ENCODE results near the gene SFXN2.
"Not testable (repeated sequence)": the region's sequence is repeated elsewhere in the genome, so short reads cannot be mapped to it uniquely, and the experiment has no call there.

SFXN2 gene

DNA sequence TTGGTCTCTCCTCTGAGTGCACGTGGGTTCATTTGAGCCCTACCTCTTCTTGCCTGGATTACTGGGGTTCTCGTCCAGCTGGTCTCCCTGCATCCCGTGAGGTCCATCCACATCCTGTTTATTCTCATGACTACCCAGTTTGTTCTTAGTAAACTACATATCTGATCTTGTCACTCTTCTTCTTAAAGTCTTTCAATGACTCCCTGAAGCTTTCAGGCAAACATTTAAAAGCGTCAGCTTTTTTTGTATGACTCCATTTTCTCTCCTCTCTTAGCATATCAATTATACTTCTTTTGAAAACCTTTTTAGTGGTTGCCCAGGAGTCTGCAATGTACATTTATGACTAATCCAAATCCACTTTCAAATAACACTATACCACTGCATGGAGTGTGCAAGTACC lies 7.5 kb downstream of the SFXN2 start:
- no peak for DNase-seq

DNA sequence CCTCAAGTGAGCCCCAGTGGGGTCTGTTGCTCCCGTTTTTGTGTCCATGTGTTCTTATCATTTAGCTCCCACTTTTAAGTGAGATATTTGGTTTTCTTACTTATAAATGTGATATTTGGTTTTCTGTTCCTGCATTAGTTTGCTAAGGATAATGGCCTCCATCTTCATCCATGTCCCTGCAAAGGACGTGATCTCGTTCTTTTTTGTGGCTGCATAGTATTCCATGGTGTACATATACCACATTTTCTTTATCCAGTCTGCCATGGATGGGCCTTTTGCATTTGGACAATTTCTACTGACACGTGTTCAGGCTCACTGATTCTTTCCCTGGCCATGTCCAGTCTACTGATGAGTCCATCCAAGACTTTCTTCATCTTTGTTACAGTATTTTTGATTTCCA lies 9.6 kb downstream of the SFXN2 start:
- no peak for DNase-seq

DNA sequence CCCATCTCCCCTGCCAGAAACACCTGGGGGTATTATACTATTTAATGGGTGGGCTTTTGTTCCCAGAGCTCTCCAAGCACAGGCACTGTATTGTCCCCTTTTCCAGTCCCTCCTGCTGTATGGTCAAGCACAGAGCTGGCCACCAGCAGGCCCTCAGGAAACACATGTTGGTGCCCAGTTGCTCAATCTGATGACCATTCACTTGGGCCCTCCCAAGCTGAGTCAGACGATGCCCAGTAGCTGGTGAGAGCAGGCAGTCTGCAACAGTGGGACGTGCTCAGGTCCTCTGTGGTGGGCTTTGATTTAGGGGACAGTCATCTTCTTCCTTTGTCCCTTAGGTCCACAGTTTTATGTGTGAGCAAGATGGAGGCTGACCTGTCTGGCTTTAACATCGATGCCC lies 11.8 kb downstream of the SFXN2 start:
- peak; percentile 73 to 80 (median 75) for DNase-seq

DNA sequence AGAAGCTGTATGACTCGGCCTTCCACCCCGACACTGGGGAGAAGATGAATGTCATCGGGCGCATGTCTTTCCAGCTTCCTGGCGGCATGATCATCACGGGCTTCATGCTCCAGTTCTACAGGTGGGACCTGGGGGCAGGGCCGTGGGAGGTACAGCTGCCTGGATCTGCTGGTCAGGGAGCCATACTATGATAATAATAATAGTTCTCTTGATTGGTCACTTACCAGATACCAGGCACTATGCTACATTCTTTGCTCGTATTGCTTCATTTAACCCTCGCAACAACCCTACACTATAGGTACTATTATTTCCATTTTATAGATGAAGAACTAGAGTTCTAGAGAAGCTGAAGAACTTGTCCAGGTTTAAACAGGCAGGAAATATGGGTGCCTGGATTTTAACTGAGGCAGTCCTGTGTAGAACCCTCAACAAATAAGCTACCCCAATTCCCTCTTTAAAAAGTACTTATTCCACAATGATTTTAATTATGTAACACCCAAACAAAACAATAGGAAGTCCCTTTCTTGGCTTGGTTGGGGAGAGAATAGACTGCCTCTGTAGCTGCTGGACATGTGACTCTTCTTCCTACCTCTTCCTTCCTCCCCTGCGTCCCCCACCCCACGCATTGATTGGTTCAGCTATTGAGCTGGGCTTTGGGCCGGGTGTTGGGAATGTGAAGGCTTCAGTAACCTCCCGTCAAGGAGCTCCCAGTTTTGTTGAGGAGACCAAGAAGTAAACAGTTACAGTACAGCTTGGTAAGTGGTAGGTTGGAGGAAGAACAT lies 12.8 kb downstream of the SFXN2 start:
- DNase-seq, result peak; percentile 46 to 64 (median 49)

DNA sequence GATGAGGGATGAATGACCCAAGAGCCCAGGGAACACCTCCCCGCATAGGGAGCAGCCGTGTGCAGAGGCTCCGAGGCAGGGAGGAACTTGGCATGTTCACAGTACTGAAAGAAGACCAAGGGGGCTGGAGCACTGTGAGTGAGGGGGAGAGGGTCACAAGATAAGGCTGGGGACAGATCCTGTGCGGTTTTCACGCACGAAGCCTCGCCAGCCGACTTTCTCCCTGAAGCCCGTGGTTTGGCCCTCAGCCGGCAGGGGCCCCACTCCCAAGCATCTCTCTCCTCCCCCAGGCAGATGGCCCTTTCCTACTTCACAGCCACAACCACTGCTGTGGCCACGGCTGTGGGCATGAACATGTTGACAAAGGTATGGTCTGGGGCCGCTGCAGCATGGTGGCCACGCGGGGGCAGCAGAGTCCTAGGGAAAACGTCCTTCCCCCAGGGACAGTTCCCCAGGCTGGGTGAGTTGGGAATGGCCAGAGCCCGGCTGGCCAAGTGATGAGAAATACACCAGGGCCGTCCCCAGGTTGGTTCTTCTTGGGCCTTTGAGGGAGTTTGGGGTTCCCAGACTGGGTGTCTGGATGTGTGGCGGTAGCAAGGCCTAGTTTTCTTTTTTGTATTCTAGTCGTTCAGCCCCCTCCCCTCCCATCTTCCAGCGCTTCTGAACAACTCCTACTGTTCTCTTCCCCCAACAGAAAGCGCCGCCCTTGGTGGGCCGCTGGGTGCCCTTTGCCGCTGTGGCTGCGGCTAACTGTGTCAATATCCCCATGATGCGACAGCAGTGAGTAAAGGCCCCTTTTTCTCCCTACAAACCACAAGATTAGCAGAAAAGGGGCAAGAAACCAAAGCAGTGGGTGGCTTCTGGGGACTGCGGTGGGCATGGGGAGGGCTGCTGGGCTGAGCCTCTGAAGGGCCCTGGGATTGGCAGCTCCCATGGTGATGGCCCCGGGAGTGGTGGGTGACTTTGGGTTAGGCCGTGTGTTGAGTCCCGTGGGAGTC lies 14.9 kb downstream of the SFXN2 start:
- DNase-seq, result peak; percentile 85 to 95 (median 92)

- DNase-seq, result no peak
These were observed 16.9 kb downstream of the SFXN2 start for GRCh38 chr10:102731222-102731800.

GRCh38 chr10:102732661-102733060 lies 18.2 kb downstream of the SFXN2 start:
- no peak for DNase-seq

DNA sequence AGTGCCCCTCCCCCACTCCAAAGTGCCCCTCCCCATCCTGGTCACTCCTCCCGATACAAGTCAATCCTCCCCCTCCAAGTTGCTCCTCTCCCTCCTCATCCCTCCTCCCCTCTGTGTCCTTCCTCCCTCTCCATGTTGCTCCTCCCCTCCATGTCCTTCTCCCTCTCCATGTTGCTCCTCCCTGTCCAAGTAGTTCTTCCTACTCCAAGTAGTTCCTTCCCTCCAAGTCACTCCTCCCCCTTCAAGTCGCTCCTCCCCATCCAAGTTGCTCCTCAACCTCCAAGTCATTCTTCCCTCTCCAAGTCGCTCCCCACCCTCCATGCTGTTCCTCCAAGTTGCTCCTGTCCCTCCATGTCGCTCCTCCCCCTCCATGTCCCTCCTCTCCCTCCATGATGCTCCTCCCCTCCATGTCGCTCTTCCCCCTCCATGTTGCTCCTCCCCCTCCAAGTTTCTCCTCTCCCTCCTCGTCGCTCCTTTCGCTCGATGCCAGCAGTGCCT lies 20.7 kb downstream of the SFXN2 start:
- no peak for DNase-seq

DNA sequence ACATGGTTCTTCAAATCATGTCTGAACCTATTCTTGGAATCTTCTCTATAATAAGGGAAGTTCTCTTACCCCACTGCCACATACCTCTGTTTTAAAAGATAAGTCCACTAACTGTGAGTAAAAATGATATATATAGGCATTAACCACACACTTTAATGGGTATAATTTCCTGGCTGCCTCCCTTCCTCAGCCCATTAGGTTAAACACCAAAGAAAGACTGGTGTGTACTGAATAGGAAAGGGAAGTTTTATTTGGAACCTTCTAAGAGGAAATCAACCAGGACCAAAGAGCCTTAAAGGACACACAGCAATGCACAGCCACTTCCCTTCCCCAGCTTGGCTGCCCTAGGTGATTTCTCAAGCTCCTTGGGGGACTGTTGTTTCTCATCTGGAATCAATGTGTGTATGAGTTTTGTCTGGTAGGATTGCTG lies 24.3 kb downstream of the SFXN2 start:
- peak; percentile 29 to 45 (median 36) for DNase-seq

DNA sequence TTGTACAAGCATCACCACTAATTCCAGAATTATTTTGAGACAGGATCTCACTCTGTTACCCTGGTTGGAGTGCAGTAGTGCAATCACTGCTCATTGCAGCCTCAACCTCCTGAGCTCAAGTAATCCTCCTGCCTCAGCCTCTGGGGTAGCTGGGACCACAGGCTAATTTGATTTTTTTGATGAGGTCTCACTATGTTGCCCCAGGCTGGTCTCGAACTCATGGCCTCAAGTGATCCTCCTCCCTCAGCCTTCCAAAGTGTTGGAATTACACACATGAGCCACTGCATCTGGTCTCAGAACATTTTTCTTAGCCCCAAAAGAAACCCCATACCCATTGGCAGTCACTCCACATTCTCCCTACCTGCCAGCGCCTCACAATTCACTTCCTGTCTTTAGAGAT lies 25.8 kb downstream of the SFXN2 start:
- DNase-seq, result no peak

- DNase-seq, result no peak
These were observed 27.3 kb downstream of the SFXN2 start for GRCh38 chr10:102741726-102742237.

DNA sequence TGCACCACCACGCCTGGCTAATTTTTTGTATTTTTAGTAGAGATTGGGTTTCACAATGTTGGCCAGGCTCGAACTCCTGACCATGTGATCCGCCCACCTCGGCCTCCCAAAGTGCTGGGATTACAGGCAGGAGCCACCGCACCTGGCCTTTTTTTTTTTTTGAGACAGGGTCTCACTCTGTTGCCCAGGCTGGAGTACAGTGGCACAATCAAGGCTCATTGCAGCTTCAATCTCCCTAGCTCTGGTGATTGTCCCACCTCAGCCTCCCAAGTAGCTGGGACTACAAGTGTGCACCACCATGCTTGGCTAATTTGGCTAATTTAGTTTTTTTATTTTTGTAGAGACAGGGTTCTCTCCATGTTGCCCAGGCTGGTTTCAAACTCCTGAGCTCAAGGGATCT lies 27.9 kb downstream of the SFXN2 start:
- not testable (repeated sequence) for DNase-seq

- no peak for DNase-seq
These were observed 28.7 kb downstream of the SFXN2 start for GRCh38 chr10:102743078-102743587.

DNA sequence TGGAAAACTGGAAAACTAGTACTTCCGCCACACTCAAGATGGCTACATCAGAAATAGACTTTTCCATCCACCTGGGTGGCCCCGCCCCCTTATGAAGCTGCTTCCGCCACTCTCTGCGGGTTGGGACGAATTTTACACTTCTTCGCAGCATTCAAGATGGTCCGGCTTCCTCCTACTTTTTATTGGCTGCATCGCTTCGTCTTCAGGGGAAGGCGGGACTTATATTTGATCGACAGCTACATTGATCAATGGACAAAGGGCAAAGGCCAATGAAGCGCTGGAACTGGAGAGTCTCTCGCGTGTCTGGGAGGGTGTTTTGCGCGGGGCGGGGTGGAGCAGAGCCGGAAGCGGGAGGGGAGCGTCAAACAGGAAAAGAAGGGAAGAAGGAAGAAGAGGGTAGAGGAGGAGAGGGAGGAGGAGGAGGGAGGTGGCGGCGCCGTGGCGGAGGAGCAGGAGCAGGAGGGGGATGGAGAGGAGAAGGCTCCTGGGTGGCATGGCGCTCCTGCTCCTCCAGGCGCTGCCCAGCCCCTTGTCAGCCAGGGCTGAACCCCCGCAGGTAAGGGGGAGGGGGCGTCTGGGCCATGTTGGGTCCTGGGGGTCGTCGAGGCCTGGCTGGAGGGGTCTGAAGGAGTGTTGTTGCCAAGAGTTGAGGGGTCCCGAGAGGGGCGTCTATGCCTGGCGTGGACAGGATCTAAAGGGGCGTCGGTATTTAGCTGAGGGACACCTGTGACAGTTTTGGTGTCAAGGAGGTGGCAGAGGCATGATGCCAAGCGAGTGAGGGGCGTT lies 29.3 kb downstream of the SFXN2 start, which contains the start of gene WBP1L:
WBP1L (plus strand) TSS at position 361 of the 786 bp plus-strand sequence; CDS start at position 467, 106 bp downstream.
- peak; percentile 97 to 99 (median 99) for DNase-seq

- DNase-seq, result no peak
These were observed 30.1 kb downstream of the SFXN2 start for GRCh38 chr10:102744374-102745051.

GRCh38 chr10:102745157-102745556 lies 30.7 kb downstream of the SFXN2 start:
- no peak for DNase-seq

DNA sequence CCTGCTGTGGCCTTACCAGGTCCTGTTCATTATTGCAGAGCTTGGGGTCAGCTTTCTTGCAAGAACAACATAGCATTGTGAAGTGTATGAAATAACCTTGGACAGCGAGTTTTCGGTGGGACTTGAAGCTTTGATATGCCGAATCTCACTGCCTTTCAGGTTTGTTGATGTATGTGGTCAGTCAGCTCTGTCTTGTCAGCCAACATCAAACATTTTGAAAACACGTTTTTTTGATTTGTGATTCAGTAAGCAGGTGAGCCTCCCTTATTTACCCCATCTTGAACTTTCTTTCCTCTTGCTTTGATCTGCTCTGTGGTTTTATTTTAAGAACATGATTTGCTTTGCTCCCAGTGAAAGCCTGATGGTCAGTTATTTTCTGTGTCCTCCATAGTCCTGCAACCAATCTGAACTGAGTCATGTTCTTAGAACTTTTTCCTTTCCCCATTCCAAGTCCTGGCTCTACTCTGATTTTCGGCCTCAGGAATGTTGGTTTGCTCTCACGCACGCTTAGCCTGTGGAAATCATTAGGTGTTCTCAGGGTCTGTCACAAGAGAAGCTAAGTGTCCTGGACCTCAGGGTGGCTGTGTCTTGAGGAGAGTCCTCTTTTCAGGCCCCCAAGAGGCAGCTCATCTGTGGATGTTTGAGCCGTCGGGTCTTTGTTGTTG lies 38.0 kb downstream of the SFXN2 start:
- no peak for DNase-seq

DNA sequence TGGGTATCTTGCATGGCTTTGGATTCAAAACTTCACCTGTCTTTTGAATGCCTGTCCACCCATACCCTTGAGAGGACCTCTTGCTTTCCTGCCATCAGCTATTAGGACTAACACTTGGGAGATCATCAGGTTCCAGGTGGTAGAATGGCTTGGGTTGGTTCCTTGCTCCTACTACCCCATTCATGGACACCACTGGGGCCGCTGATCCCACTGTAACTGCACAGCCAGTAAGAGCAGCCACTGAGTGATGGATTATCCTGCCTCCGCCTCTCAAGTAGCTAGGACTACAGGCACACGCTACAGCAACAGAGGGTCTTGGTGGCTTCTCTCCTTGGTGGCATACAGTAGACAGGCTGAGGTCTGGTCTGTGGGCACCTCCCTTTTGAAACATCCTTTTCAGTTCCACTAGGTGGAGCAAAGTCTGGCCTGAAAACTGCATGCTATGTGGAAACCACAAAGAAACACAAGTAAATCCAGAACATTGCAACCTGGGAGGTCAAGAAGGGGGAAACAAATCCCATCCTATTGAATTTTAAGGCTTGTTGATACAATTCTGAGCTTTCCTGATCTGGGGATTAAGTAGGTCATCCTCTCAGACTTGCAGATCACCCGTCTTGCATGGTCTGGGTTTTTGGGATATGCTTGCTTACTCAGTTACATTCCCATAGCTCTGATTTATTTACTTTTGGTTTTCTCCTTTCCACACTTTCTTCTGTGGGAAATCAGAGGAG lies 38.7 kb downstream of the SFXN2 start:
- peak; percentile 59 to 63 (median 62) for DNase-seq

DNA sequence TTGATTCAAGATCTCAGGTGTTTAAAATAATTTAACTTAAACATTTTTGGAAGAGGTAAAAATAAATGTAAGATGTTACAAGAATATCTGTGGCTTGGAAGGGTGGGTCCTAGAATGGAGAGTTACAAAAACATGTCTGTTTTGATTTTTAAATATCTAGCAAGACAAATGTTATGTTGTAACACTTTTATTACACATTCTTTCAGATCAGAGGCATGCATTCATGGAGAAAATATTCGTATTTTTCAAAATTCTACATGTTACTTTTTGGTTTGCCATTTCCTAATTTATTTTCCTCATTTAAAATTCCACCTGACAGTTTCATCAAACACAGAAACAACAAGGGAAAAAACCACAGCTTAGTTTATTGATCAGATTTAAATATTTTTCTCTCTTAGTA lies 39.3 kb downstream of the SFXN2 start:
- DNase-seq, result no peak

- DNase-seq, result no peak
These were observed 42.9 kb downstream of the SFXN2 start for GRCh38 chr10:102757323-102757722.
